Measurements from ENCODE around the gene GPR17.

DNA sequence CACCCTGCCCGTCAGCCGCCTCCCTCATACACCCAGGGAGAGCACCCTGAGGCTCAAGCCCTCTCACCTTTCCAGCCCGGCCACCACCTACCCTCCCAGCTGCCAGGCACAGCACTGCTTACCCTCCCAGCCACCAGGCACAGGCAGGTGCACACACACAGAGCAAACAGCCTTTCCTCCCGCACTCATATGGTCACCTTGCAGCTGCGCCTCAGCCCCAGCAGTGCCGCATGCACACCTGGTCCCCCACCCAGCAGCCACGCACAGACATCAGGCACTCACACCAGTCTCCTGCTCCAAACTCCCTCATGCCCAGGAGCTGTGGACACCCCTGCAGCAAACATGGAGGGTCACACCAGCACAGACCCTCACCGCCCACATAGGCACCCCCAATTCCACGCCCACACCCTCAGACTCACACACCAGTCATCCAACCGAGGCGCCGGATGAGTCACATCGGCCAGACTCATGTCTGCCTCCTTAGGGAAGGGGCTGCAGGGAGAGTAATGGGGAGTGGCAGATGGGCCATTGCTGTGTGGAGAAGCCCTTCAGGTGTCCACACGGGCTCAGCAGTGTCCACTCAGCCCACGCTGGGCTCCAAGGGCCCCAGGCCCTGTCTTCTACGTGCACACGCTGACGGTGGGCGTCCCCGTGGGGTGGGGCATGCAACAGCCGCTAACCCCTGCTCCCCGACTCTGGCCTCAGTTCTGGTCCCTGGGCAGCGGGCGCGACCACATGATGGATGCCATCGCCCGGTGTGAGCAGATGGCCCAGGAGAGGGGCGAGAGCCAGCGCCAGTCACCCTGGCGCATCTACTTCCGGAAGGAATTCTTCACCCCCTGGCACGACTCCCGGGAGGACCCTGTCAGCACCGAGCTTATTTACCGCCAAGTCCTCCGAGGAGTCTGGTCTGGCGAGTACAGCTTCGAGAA lies 22.3 kb upstream of the GPR17 start:
- TF ChIP-seq, protein P1, sequence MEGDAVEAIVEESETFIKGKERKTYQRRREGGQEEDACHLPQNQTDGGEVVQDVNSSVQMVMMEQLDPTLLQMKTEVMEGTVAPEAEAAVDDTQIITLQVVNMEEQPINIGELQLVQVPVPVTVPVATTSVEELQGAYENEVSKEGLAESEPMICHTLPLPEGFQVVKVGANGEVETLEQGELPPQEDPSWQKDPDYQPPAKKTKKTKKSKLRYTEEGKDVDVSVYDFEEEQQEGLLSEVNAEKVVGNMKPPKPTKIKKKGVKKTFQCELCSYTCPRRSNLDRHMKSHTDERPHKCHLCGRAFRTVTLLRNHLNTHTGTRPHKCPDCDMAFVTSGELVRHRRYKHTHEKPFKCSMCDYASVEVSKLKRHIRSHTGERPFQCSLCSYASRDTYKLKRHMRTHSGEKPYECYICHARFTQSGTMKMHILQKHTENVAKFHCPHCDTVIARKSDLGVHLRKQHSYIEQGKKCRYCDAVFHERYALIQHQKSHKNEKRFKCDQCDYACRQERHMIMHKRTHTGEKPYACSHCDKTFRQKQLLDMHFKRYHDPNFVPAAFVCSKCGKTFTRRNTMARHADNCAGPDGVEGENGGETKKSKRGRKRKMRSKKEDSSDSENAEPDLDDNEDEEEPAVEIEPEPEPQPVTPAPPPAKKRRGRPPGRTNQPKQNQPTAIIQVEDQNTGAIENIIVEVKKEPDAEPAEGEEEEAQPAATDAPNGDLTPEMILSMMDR (IDR thresholded peaks at IDR 0.05), result no peak
- no peak for TF ChIP-seq POLR2A (IDR thresholded peaks at IDR 0.05)

Measured in heart left ventricle (tissue), 13 donors.